H1 (cell line): ENCODE data around the gene PDHB.

Experiments
- ATF3 ChIP-seq: IDR thresholded peaks from 2 replicates; pipeline ENCODE4 v1.6.1; 2011; ENCODE audit warnings: low read depth, mild to moderate bottlenecking, low read length; ENCODE audit not compliant: insufficient read depth
- CBX5 ChIP-seq: fragments of 300-800, 300-1000 bp; sonication (generic); IDR thresholded peaks from 2 replicates; pipeline ENCODE4 v1.7.1; 2016; ENCODE audit warnings: antibody characterized with exemption, low read length, low read depth
- CHD1 ChIP-seq: IDR thresholded peaks from 2 replicates; pipeline ENCODE4 v1.6.1; 2012; ENCODE audit warnings: low read depth, low read length, improper control_type of control experiment
- CREB1 ChIP-seq: IDR thresholded peaks from 2 replicates; pipeline ENCODE4 v1.6.1; 2012; ENCODE audit warnings: inconsistent platforms
- CTCF ChIP-seq, 3 experiments: IDR thresholded peaks; 1 replicate in 2 of 3; 2 replicates in 1 of 3; pipeline versions ENCODE4 v1.5.1 to v1.6.1; 2011; ENCODE audit warnings: low read length in 3 of 3, mild to moderate bottlenecking in 3 of 3, inconsistent platforms in 2 of 3, low read depth in 1 of 3, moderate library complexity in 1 of 3; ENCODE audit not compliant: insufficient read depth in 1 of 3; ENCODE audit errors: control extremely low read depth in 1 of 3
- EZH2 ChIP-seq: fragments of 200-600 bp; sonication (generic); IDR thresholded peaks from 2 replicates; pipeline ENCODE4 v1.7.1; 2012; ENCODE audit warnings: low read depth, mild to moderate bottlenecking, moderate library complexity, low read length, inconsistent platforms; ENCODE audit not compliant: severe bottlenecking
- HDAC2 ChIP-seq, 2 experiments: fragments of 300-600 bp in 1 of 2; sonication (generic) in 1 of 2; IDR thresholded peaks; 2 replicates each; pipeline ENCODE4 v1.6.1; 2011 to 2012; ENCODE audit warnings: low read depth in 2 of 2, low read length in 2 of 2, mild to moderate bottlenecking in 2 of 2, moderate library complexity in 2 of 2, borderline replicate concordance in 1 of 2, inconsistent platforms in 1 of 2
- HDAC6 ChIP-seq: IDR thresholded peaks from one replicate; pipeline ENCODE4 v1.7.1; 2012; ENCODE audit warnings: low read depth, mild to moderate bottlenecking, inconsistent platforms, low read length, moderate library complexity
- POLR2A ChIP-seq, 2 experiments: IDR thresholded peaks; 1 replicate in 1 of 2; 2 replicates in 1 of 2; pipeline ENCODE4 v1.6.1; 2011; ENCODE audit warnings: low read depth in 2 of 2, low read length in 2 of 2, mild to moderate bottlenecking in 2 of 2; ENCODE audit errors: control extremely low read depth in 1 of 2
- SIN3A ChIP-seq, 2 experiments: IDR thresholded peaks in 1 of 2; conservative IDR thresholded peaks in 1 of 2; 2 replicates each; pipeline ENCODE4 v1.6.1; 2011 to 2012; ENCODE audit warnings: low read length in 2 of 2, improper control_type of control experiment in 1 of 2, low read depth in 1 of 2, mild to moderate bottlenecking in 1 of 2
- SIX5 ChIP-seq: IDR thresholded peaks from 2 replicates; pipeline ENCODE4 v1.6.1; 2011; ENCODE audit warnings: mild to moderate bottlenecking, low read depth, low read length
- TAF1 ChIP-seq: IDR thresholded peaks from 2 replicates; pipeline ENCODE4 v1.6.1; 2011; ENCODE audit warnings: mild to moderate bottlenecking, low read depth, low read length

GRCh38 chr3:58394339-58394738, 39.3 kb downstream of the PDHB start:
- TF ChIP-seq EZH2 = no peak
- TF ChIP-seq CTCF (IDR thresholded peaks at IDR 0.05; ENCODE audit: control extremely low read depth in 1 of 3, insufficient read depth in 1 of 3, low read depth in 1 of 3, low read length in 3 of 3) = no peak
- no peak for TF ChIP-seq POLR2A (IDR thresholded peaks at IDR 0.05; ENCODE audit: control extremely low read depth in 1 of 2, low read depth in 2 of 2, low read length in 2 of 2)
- TF ChIP-seq CREB1 = no peak
- TF ChIP-seq HDAC6 = no peak
- TF ChIP-seq SIN3A (conservative IDR thresholded peaks at IDR 0.05 in 1 of 2, IDR thresholded peaks at IDR 0.05 in 1 of 2; ENCODE audit: low read depth in 1 of 2, low read length in 2 of 2) = no peak
- TF ChIP-seq TAF1 = no peak
- TF ChIP-seq HDAC2 (IDR thresholded peaks at IDR 0.05; ENCODE audit: borderline replicate concordance in 1 of 2, low read depth in 2 of 2, low read length in 2 of 2) = no peak
- no peak for TF ChIP-seq ATF3
- TF ChIP-seq SIX5 = no peak
- TF ChIP-seq CHD1 = no peak
- TF ChIP-seq CBX5 = no peak
